HG03064 (cell line): ENCODE measurements around the gene SETD4.
"Not testable (repeated sequence)": the region's sequence is repeated elsewhere in the genome, so short reads cannot be mapped to it uniquely, and the experiment has no call there.

Source experiments
- ATAC-seq: cut with Tn5 transposase; IDR thresholded peaks from one replicate; pipeline ENCODE4 v1.9.1; 2021; ENCODE audit warnings: low read depth; ENCODE audit not compliant: unreplicated experiment

The SETD4 gene

DNA sequence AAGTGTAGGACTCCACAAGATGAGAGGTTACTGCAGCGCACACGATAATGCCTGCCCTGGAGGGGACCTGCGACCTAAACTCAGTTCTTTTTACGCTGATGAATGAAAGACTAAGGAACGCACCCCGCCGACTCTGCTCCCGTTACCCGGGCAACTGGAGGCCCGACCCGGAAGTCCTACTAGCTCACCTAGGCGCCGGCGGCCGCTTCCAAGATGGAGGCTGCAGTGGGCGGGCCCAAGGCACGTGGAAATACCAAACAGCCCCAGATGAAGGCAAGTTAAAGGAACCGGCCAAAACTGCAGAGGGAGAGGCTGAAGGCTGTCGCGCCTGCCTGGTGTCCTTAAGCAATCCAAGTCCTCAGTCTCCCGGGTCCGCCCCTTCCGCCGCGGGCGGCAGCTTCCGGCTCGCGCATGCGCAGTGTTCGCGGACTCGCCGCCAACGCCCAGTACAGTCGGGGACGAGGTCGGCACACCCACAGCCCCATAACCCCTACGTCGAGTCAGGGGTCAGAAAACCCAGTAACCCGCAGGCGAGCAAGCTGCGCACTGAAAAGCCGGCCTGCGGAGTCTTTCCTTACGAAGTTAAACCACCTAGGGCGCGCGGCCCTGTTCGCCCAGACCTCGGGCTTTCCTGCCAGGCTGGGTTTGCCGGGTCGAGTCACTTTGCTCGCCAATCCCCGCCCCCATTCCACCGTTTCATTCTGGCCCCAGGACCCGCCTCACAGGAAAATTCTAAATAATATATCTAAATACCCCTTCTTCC lies at the start of gene SETD4:
Gene SETD4 (minus strand): TSS at position 368 of the 763 bp plus-strand sequence. CDS start 1,638 bp downstream, outside the sequence.
- ATAC-seq, result peak; percentile 81

DNA sequence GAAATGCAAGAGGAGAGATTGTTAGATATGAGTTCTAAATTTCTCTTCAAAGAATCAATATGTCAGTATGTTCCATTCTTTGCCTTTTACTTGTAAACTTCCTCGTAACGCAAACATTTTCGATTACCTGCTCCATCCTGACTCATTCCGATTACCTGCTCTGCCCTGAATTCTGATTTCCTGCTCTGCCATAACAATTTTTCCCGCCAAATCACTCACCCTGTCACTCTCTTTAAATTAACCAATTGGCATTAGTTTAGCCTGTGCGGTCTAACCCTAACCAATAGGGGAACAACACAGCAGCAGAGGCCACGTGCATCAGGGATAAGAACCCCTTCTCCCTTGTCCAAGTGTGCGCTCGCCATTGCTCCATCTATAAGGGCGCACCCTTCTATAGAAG lies 49.5 kb upstream of the SETD4 start:
- no peak for ATAC-seq

GRCh38 chr21:36105327-36105842 lies 45.1 kb upstream of the SETD4 start:
- ATAC-seq, result no peak

- no peak for ATAC-seq
Observed at GRCh38 chr21:36104317-36105300, 44.3 kb upstream of the SETD4 start.

DNA sequence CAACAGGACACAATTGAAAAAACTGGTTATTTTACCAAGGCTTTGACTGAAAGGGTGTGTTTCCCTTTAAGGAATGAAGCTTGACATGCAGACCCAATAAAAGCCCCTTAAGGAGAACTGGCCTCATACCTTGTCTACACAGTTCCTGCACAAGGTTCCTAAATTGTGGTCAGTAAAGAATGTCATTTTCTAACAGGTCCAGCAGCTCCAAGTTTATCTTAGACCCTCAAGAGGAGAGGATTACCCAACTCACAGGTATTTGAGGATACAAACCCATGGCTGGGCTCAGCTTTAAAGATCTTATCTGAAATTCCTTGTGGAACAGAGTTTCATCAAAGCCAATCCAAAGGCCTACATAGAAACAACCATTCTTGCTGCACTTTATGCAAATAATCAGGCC lies 43.1 kb upstream of the SETD4 start:
- no peak for ATAC-seq

DNA sequence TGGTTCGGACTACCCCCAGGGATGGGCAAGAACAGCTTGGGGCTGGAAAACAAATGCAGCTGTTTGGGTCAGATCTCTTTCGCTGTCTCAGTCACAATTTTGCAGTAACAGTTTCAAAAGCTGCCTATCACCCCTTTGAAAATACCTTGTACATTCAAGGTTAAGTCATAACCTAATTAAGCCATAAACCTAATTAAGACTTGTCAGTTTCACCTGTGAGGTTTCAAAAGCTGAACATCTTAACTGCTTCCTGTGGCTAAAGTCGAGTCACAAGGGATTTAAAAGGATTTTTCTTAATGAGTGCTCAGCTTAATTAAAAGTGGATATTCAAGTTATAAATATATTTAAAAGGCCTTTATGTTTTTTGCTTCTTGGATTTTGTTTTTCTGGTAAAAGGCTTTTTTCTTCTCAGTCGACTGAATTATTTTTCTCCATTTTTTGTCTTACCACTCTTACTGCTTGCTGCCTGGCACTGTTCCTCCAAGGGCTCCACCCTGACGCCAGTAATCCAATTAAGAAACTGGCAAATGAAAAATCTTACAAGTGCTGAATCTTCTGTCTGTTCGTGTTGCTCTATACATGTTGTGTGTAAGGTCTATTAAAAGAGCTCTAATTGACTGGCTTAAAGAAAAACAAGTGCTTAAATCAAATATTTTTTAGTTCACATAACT lies 40.8 kb upstream of the SETD4 start:
- ATAC-seq, result no peak

DNA sequence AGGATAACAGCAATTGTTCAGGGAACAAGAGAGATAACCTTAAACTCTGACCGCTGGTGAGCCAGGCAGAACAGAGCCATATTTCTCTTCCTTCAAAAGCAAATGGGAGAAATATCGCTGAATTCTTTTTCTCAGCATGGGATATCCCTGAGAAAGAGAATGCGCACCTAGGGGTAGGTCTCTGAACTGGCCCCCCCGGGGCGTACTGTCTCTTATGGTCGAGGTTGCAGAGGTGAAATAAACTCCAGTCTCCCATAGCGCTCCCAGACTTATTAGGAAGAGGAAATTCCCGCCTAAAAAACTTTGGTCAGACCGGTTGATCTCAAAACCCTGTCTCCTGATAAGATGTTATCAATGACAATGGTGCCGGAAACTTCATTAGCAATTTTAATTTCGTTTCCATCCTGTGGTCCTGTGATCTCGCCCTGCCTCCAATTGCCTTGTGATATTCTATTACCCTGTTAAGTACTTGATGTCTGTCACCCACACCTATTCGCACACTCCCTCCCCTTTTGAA lies 39.4 kb upstream of the SETD4 start:
- ATAC-seq, result not testable (repeated sequence)

DNA sequence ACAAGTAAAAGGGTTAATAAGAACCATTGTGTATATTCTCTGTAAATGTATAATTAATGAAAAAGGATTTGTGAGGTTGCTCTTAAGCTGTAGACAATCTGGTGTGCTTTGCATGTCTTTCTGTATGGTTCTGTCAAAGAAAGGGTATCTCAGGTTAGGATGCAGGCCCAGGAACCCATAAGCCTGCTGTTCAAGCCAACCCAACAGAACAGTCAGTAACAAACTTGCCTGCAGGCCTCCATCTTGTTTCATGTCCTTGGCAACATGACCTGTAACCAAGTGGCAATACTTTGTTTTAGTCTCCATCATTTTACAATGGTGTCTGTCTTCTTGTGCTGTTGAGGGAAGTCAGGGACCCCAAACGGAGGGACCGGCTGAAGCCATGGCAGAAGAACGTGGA lies 38.7 kb upstream of the SETD4 start:
- ATAC-seq, result no peak

GRCh38 chr21:36098182-36098532 lies 37.8 kb upstream of the SETD4 start:
- ATAC-seq, result no peak

DNA sequence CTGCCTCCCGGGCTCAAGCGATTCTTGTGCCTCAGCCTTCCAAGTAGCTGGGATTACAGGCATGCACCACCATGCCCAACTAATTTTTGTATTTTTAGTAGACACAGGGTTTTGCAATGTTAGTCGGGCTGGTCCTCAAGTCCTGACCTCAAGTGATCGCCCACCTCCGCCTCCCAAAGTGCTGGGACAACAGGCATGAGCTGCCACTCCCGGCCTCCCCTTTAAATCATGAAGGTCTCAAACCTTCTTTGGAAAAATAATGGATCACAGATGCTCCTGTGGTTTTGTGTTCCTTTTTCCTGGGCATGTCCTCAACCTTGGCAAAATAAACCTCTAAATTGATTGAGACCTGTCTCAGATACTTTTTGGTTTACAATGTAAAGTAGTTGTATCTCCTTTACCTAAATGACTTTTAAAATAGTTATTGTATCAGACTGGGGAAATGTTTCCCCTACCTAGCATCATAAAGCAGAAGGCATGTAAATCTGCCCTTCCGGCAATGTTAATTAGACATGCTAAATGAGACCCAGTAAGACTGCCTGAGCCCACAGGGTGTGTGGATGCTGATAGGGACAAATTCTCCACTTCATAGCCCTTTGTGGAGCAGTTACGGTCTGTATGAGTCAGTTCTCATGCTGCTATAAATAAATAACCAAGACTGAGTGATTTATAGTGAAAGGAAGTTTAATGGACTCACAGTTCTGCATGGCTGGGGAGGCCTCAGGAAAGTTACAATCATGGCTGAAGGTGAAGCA lies 37.3 kb upstream of the SETD4 start:
- ATAC-seq, result no peak

DNA sequence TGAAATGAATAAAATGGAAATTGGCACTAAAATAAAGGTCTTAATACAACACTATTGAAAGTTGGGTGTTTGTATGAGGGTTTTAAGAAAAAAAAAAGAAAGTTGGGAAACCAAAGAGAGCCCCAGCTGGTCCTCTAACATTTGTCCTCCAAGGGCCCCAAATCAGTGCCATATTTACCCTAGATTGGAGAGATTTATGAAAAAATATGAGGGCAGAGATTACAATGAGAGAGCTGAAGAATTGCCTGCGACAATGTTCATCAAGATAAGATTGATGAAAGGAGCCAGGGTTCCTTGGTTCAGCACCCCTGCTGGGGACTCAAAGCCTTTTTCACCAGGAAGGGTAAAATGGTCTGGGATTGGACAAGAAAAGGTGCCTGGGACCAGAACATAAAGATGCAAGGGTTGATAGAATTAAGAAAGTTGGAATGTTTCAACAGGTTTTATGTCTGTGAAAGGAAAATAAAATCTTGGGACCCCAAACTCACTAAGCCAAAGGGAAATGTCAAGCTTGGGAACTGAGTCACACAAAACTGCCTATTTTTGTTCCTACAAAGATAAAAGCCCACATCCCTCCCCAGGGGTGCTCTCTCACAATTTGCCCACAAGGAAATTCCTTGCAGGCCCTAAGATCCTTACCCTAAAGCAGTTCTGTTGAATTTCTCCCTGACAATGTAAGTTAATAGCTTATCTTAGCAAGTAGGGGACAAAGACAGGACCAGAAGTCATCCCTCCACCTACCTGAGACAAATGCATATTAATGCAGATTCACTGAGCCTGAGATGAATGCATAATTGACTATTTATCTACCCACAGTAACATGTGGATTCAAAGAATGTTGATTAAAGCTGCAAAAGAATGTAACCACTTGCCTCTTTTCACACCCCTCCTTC lies 36.3 kb upstream of the SETD4 start:
- ATAC-seq, result no peak

DNA sequence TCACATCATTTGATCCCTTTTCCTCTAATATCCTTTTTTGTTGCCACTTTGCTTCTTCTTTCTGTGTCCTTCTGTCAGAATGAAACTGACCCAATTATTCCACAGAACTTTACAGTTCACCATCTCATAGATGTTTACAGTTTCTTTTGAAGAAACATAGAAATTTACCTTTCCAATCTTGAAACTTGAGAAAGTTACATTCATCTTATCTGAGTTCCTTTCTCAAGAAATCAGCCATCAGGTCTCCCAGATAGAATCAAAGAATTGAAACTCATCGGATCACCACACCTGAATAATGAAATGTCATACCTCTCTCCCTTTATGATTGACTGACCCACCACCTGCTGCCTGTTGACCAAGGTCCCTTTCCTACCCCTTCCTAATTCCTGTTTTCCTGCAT lies 33.2 kb upstream of the SETD4 start:
- ATAC-seq, result no peak

GRCh38 chr21:36092681-36093080 lies 32.4 kb upstream of the SETD4 start:
- ATAC-seq, result no peak

DNA sequence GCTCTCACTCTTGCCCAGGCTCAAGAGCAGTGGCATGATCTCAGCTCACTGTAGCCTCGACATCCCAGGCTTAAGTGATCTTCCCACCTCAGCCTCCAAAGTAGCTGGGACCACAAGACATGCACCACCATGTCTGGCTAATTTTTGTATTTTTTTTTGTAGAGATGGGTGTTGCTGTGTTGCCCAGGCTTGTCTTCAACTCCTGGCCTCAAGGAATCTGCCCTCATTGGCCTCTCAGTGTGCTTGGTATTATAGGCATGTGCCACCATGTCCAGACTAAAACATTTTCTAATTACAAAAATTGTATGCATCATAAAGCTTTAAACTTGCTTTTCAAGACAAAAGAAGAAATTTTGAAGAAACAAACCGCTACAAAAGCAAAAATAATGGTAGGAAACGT lies 29.6 kb upstream of the SETD4 start:
- ATAC-seq, result no peak

- ATAC-seq, result no peak
Observed at GRCh38 chr21:36087362-36088138, 27.2 kb upstream of the SETD4 start.

- ATAC-seq, result no peak
Observed at GRCh38 chr21:36082237-36082664, 21.9 kb upstream of the SETD4 start.

DNA sequence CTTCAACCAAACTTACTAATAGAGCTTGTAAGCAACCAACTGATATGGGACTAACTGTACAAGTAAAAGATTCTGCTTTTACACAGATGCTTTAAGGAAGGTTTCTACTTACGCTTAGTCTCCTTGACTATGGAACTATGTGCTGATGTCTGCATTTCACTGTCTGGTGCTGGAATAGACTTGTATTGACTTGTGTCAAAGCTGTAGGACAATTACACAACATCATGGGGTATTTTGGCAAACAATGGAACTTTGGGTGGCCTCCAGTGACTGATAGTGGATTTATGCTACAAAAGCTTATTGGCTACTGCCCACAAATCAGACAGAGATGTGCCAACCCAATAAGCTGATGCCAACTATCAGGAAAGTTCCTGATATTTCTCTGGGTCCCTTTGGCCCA lies 20.1 kb upstream of the SETD4 start:
- no peak for ATAC-seq

GRCh38 chr21:36079671-36080070 lies 19.3 kb upstream of the SETD4 start:
- ATAC-seq, result no peak
